Neural cell (in vitro differentiated cells): ENCODE results near the gene CD300C.

Experiments used
- MXI1 ChIP-seq: fragments of 450-650 bp; conservative IDR thresholded peaks from 2 replicates; pipeline ENCODE4 v1.6.1; 2014; ENCODE audit warnings: antibody characterized with exemption, mild to moderate bottlenecking; ENCODE audit not compliant: poor library complexity, severe bottlenecking
- POLR2AphosphoS5 ChIP-seq: IDR thresholded peaks from 2 replicates; pipeline ENCODE4 v1.6.1; 2012
- RAD21 ChIP-seq: fragments of 450-650 bp; conservative IDR thresholded peaks from 2 replicates; pipeline ENCODE4 v1.6.1; 2014; ENCODE audit warnings: antibody characterized with exemption, mild to moderate bottlenecking, moderate library complexity
- TF ChIP-seq, protein P1 (sequence below): fragments of 450-650 bp; IDR thresholded peaks from 2 replicates; pipeline ENCODE4 v1.5.1; 2014; ENCODE audit warnings: antibody characterized with exemption, mild to moderate bottlenecking, moderate library complexity; ENCODE audit not compliant: poor library complexity, severe bottlenecking

DNA sequence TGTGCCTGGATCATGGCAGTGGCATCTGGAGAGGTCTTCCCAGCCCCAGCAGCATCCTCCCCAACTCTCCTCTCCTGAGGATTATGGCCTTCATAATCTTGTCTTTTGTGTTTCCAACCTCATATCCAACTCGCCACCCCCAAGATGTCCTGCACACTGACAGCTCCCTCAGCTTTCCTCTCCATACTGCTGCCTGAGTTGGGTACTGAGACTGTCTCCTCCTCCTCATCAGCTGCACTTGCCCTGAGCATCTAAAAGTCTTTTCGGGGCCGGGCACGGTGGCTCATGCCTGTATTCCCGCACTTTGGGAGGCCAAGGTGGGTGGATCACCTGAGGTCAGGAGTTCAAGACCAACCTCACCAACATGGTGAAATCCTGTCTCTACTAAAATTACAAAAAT, 16.7 kb downstream of the CD300C start:
- TF ChIP-seq, protein P1, sequence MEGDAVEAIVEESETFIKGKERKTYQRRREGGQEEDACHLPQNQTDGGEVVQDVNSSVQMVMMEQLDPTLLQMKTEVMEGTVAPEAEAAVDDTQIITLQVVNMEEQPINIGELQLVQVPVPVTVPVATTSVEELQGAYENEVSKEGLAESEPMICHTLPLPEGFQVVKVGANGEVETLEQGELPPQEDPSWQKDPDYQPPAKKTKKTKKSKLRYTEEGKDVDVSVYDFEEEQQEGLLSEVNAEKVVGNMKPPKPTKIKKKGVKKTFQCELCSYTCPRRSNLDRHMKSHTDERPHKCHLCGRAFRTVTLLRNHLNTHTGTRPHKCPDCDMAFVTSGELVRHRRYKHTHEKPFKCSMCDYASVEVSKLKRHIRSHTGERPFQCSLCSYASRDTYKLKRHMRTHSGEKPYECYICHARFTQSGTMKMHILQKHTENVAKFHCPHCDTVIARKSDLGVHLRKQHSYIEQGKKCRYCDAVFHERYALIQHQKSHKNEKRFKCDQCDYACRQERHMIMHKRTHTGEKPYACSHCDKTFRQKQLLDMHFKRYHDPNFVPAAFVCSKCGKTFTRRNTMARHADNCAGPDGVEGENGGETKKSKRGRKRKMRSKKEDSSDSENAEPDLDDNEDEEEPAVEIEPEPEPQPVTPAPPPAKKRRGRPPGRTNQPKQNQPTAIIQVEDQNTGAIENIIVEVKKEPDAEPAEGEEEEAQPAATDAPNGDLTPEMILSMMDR = no peak
- TF ChIP-seq POLR2AphosphoS5 (no peak), MXI1 (no peak), RAD21 (no peak)
